ENCODE data around the gene THTPA.
"Not testable (repeated sequence)": the region's sequence is repeated elsewhere in the genome, so short reads cannot be mapped to it uniquely, and the experiment has no call there.

The THTPA gene

GRCh38 chr14:23535943-23536342 is 20.1 kb upstream of the THTPA start:
- DNase-seq, result no peak

- DNase-seq, result no peak
These were observed 19.6 kb upstream of the THTPA start for GRCh38 chr14:23536494-23536893.

DNA sequence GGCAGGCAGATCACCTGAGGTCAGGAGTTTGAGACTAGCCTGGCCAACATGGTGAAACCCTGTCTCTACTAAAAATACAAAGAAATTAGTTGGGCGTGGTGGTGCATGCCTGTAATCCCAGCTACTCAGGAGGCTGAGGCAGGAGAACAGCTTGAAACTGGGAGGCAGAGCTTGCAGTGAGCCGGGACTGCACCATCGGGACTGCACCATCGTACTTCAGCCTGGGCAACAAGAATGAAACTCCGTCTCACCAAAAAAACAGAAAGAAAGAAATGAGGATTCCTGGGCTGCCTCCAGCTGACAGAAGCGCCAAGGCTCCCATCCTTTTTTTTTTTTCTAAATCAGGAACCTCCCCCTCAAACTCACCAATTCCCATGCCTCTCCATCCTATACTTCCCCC is 19.2 kb upstream of the THTPA start:
- DNase-seq, result not testable (repeated sequence)

GRCh38 chr14:23537351-23538049 is 18.6 kb upstream of the THTPA start:
- no peak for DNase-seq

- no peak for DNase-seq
These were observed 17.9 kb upstream of the THTPA start for GRCh38 chr14:23538050-23538718.

DNA sequence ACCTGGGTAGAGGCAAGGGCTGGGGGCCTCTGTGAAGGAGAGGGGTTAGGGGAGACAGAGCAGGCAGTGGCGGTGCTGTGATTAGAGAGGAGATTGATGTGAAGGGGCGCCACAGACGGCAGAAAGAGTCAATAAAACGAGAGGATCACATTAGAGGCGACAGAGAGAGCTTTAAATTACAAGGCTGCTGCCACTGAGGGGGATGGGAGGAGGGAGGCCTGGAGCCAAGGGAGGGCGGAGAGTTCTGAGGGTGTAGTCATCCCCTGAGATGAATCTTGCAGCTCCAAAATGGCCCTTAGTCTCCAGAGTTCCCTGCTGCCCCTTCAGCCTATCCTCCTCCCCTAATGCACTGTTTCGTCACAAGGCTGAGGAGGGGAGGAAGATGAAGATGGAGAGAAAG is 17.3 kb upstream of the THTPA start:
- DNase-seq, result no peak

- no peak for DNase-seq
These were observed 16.6 kb upstream of the THTPA start for GRCh38 chr14:23539248-23540140.

DNA sequence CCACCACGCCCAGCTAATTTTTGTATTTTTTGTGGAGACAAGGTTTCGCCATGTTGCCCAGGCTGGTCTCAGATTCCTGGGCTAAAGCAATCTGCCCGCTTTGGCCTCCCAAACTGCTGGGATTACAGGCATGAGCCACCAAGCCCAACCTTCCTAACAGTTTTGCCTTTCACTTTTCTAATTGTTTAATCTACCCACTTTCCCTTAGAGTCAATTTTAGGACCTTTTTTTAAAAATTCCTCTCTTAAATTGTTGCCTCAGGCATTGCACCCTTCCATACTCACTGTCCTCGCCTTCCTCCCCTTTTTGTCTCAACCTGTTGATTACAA is 16.0 kb upstream of the THTPA start:
- no peak for DNase-seq

DNA sequence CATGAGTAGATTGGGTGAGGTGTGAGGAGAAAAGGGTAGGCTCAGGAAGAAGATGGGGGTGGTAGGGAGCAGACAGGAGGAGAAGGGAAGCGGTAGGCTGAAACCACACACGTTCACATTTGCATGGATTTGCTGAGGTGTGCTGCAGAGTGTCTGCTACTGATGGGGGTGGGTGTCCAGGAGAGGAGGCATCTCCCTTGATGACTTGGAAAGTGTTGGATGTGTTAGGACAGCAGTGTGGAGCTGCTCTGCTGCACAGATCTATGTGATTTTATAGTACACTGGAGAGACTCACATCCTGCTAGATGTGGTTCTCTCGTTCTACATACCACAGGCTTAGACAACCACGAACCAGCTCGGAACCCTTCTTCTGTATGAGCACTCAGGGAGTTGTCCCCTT is 13.8 kb upstream of the THTPA start:
- DNase-seq, result no peak

DNA sequence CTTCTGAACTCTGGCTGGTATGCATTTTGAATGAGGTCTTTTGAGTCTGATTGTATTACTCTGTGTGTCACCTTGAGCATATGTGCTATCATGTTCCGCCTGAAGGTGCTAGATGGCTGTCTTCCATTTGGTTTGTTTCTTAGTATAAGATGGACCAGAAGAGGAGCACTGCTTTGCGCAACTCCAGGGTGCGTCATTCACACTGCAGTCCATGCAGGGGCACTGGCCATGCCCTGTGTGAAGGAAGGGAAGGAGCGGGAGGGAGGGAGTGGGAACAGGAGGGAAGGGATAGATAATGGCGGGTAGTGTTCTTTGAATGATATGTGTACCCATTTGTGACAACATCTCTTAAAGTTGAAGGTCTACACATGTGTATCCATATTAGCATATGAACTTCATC is 12.7 kb upstream of the THTPA start:
- no peak for DNase-seq

DNA sequence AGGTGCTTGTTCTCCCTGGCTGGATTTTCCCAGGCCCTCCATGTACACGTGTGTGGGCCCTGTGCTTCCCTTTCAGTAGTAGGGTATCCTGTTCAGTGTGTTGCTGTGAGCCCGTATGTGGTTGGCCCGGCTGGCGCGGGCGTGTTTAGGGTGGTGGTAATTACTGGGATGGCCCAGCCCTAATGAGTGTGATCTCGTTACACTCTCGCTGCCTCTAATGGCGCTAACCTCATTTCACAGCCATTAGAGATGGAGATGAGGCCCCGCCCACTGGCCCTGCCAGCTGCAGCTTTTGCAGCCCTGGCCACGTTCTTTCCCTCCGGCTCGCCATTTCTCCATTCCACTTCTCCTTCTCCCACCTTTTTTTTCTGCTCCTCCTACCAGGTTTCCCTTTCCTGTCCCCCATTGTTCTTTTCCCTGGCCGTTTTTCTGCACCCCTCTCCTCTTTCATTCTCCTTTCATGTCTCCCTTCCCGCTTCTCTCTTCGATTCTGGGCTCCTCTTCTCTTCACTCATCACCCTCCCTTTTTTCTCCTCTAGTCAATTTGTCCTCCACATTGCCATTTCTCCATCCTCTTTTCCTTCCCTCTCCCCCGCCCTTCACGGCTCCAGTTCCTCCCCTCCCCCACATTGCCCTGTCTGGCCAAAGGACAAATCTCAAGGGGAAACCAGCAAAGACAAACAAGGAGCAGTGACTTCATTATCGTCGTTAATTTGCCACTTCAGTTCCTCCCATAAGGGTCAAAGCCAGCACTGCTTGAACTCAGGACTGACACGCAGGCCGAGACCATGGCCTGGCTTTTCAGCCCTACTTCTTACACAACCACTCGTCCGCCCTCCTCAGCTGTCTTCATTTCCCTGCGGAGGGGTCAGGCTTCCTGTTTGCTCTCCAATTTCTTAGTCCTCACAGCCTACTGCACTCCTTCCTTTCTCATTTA is 11.3 kb upstream of the THTPA start:
- DNase-seq, result peak; percentile 82

- DNase-seq, result no peak
These were observed 10.2 kb upstream of the THTPA start for GRCh38 chr14:23545740-23546365.

GRCh38 chr14:23546450-23547035 is 9.5 kb upstream of the THTPA start:
- no peak for DNase-seq

- DNase-seq, result no peak
These were observed 8.1 kb upstream of the THTPA start for GRCh38 chr14:23547924-23548323.

- DNase-seq, result no peak
These were observed 7.4 kb upstream of the THTPA start for GRCh38 chr14:23548351-23549318.

GRCh38 chr14:23550131-23550811 is 5.8 kb upstream of the THTPA start:
- no peak for DNase-seq

GRCh38 chr14:23550812-23551265 is 5.2 kb upstream of the THTPA start:
- no peak for DNase-seq

- peak; percentile 52 for DNase-seq
These were observed 4.6 kb upstream of the THTPA start, which contains the start of gene ZFHX2 for GRCh38 chr14:23551266-23552028. TSS of gene ZFHX2 (minus strand) at chr14:23551765. CDS start at chr14:23535325, 16,440 bp downstream.

DNA sequence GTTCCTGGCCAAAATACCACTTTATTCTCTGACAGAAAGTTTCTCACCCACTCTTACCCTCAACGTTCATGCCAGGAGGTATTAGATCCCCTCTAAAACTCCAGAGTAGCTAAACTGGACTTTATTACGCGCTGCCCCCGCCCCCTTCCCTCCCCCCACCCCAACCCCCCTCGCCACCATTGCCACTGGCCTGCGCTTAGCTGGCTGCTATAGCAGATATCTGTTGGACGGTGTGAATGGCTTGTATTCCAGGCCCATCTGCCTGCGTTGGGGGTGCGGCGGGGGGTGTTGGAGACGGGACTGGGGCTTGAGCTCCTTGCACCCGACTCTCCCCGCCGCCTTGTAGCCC is 564 bp upstream of the THTPA start:
- no peak for DNase-seq
